C1 segment of cervical spinal cord (tissue), 14 donors: Measurements from ENCODE around the gene CCM2L.
"Not testable (repeated sequence)": the region's sequence is repeated elsewhere in the genome, so short reads cannot be mapped to it uniquely, and the experiment has no call there.

Experiments used
- DNase-seq, 14 donors: peaks; one replicate each; lab custom pipeline; 2025; lab: John Stamatoyannopoulos, UW

The CCM2L gene

GRCh38 chr20:32028647-32029372, 18.6 kb downstream of the CCM2L start:
- peak in 1 of 14 donors; percentile 64 for DNase-seq

- no peak for DNase-seq
These were observed 19.3 kb downstream of the CCM2L start for GRCh38 chr20:32029561-32029960.

GRCh38 chr20:32031007-32031958, 21.0 kb downstream of the CCM2L start:
- DNase-seq, result peak in 11 of 14 donors; percentile 6 to 79 (median 33)

GRCh38 chr20:32033316-32033715, 23.1 kb downstream of the CCM2L start:
- DNase-seq, result no peak

GRCh38 chr20:32033721-32034120, 23.5 kb downstream of the CCM2L start:
- not testable (repeated sequence) for DNase-seq

- peak in 2 of 14 donors; percentile 20 to 26 for DNase-seq
These were observed 24.6 kb downstream of the CCM2L start for GRCh38 chr20:32034581-32035425.

GRCh38 chr20:32035426-32035779, 25.2 kb downstream of the CCM2L start:
- DNase-seq, result no peak

GRCh38 chr20:32036252-32036651, 26.0 kb downstream of the CCM2L start:
- no peak for DNase-seq

GRCh38 chr20:32036716-32037485, 26.7 kb downstream of the CCM2L start:
- no peak for DNase-seq

GRCh38 chr20:32037929-32038328, 27.7 kb downstream of the CCM2L start:
- no peak for DNase-seq

- peak in 9 of 14 donors; percentile 17 to 71 (median 39) for DNase-seq
These were observed 30.1 kb downstream of the CCM2L start for GRCh38 chr20:32040142-32040953.

- no peak for DNase-seq
These were observed 35.8 kb downstream of the CCM2L start for GRCh38 chr20:32045999-32046398.

GRCh38 chr20:32050324-32050841, 40.1 kb downstream of the CCM2L start:
- DNase-seq, result no peak

GRCh38 chr20:32050851-32051556, 40.8 kb downstream of the CCM2L start:
- peak in 7 of 14 donors; percentile 16 to 57 (median 39) for DNase-seq

- DNase-seq, result no peak
These were observed 41.5 kb downstream of the CCM2L start for GRCh38 chr20:32051720-32052089.

GRCh38 chr20:32052090-32052777, 42.0 kb downstream of the CCM2L start, which contains the start of gene HCK:
Gene HCK (plus strand): TSS chr20:32052242.
- peak in 2 of 14 donors; percentile 9 to 20 for DNase-seq

GRCh38 chr20:32052778-32053362, 42.6 kb downstream of the CCM2L start:
- peak in 3 of 14 donors; percentile 6 to 55 (median 27) for DNase-seq

GRCh38 chr20:32053648-32054047, 43.4 kb downstream of the CCM2L start:
- DNase-seq, result no peak
